Measurements from ENCODE around the gene ABI3BP.

The ABI3BP gene

DNA sequence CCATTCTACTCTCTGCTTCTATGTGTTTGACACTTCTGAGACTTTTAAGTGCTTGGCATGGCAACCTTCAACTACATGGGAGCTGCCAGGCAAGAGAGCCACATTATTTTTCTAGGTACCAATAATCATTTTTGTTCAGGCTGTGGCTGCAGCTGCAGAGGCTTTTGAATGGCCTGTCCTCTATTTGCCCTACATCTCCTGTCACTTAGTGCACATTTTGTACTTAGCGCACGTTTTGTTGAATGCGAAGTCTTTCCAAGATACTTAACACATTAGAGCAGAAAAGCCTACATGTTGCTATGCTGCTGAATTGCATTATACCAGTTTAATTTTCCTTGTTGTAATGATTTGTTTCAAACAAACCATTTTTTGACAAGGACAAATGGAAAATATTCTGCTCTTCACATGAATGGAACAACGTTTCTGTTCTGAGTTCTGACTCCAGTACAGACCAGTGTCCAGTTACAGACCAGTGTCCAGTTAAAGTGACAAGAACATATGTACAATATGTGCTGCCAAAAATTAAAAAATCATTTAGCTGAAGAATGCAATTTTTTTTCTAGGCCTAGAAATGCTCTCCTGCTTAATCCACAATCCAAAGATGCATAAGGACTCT is 113.9 kb downstream of the ABI3BP start:
- no peak for DNase-seq

DNA sequence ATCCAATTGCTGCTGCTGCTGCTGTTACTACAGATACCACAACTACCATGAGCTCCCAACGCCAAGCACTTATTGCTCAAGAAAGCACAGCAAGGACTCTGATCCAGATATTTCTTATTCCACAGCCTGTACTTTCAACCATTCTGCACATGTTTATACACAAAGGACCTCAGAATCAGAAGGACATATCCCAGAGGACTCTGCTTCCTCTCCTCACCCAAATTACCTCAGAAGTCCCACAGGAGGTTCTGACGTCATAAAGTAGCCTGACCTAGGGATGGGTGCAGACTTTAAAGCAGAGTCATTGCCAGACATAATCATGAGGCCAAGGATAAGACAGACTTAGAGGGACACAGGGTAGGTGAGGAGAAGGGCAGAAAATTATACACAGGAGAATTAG is 115.9 kb downstream of the ABI3BP start:
- DNase-seq = no peak

DNA sequence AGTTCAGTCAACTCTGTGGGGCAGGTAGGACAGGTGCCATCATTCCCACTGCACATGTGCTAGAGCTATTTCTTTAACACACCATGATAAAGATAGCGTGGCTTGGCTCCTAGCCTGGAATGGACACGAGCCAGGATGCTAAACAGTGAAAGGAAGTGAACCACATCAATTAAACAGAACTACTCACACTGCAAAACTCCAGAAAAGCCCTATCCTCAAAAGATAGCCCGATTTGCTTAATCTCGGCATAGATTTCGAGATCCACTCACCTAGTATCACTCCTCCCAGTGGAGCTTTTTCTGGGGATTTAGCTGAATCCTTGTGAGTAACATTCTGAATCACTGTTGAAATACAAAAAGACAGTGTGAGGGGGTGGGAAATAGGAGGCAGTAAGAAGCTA is 118.0 kb downstream of the ABI3BP start:
- DNase-seq = no peak

- no peak for DNase-seq
Measured at GRCh38 chr3:100873611-100874010, 119.6 kb downstream of the ABI3BP start.

DNA sequence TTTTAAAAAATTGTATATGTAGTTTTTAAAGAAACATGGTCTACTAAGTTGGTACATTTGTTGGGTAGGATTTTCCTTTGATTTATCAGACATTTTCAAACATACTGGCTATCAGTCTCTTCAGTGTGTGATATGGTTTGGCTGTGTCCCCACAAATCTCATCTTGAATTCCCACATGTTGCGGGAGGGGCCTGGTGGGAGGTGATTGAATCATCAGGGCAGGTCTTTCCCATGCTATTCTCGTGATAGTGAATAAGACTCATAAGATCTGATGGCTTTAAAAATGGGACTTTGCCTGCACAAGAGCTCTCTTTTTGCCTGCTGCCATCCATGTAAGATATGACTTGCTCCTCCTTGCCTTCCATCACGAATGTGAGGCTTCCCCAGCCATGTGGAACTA is 121.9 kb downstream of the ABI3BP start:
- no peak for DNase-seq

- DNase-seq = no peak
Measured at GRCh38 chr3:100869787-100870186, 123.4 kb downstream of the ABI3BP start.

DNA sequence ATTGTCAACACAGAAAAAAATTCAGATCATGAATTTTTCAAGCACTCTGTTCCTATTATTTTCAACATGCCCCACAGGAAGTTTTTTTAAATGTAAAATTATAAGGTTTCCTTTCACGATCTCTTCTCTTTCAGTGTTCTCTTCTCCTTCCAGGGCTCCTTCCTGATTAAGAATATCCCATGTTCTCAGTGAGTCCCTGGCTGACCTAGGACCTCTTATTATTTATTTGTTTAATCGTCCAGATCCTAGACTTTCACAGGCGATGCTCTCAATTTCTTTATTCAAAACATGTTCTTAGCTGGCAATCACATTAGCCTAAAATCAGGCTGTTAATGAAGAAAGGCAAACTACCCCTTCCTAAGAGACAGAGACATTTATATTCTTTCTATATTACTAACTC is 124.3 kb downstream of the ABI3BP start:
- DNase-seq = no peak

DNA sequence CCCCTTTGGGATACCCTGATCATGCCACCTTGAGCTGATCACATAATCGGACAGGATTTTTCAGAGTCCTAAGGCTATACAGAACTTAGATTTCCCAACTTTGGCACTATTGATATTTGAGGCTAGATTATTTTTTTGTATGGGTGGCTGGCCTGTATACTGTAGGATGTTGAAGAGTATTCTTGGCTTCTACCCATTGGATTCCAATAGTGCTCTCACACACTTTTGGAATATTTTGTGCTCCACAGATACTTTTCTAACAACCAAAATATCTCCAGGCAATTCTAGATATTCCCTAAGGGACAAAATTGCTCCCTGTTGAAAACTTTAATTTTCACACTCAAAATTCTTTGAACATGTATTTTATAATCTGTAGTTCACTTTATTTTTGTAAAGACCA is 125.1 kb downstream of the ABI3BP start:
- no peak for DNase-seq

- no peak for DNase-seq
Measured at GRCh38 chr3:100865442-100865841, 127.8 kb downstream of the ABI3BP start.

DNA sequence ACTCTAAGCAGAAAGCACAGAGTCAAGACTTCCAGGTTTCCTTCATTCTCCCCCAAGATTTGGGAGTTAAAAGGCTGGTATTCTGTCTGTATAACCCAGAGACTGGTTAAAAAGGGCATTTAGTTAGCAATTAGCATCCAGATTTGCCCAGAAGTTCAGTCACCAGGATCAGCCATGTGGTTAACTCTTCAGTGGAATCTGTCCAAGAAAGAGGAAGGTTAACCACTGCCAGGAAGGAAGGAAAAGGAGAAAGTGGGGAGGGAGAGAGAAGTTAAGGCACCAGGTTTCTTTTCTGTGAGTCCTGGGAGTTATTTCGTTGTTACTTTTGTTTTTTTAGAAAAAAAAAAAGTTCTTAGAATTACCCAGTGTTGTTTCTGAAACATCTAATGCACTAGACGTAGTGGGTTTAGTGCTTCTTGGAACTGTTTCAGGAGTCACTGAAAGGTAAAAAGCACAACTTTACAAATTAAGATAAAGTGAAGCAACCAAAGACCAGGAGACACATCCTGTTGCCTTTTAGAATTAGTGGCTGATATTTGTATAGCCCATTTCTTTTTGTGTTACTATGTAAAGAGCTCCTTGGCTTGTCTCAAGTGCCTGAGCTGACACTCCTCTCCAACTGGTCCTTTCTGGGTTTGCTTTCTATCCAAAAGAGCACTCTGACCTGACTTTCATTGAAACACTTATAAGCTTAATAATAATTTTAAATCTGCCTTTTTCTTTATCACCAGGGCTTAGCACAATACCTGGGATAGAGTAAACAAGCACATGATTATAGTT is 128.6 kb downstream of the ABI3BP start:
- no peak for DNase-seq

DNA sequence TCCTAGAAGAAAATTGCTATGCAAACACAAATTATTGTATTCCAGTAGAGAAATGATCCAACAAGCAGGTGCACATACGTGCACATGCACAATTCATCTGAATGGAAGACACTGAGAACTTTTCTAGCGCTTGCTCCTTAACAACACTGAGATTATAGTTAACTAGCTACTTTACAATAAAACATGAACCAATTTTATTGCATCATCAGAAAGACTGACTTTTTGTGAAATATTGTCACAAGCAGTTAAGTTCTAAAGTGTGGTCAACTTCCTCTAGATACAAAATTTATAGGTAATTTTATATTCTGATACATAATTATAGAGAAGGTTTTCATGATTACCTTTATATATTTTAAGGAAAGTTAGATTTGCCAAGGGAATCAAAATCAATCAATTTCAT is 135.4 kb downstream of the ABI3BP start:
- no peak for DNase-seq

DNA sequence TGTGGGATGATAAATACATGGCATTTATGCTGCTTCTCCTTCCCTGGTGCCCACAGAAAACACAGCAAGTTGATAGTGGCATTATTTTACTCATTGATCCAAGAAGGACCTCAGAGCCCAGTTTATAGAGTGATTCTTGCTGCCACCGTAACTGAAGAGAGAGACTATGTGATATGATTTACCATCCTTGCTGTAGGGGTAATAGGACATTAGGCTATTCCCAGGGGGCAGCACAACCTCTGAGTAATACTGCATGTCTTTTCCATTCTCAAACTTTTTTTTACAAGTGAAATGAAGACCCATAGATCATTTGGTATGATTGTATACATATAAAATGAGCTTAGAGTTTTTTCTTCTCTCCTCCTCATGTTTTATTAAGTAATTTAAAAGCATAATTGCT is 136.4 kb downstream of the ABI3BP start:
- DNase-seq = no peak

DNA sequence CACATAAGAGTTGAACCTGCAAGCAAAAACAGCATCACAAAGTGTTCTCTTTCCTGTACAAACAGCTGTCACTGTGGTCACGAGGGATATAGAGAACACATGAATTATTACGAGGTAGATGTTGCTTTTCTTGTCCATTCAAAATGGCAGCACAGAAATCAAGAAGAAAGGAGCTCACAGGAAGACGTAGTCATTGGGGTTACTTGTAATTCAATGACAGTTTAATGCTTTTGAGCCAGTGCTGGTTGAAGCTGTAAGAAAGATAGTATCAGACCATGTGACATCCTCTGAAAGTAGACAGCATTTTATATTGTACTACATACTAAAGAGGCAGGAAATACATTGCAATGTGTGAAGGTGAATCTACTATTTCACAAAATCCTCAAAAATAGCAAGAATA is 140.4 kb downstream of the ABI3BP start:
- DNase-seq = no peak

GRCh38 chr3:100850701-100851100 is 142.5 kb downstream of the ABI3BP start:
- DNase-seq = no peak

DNA sequence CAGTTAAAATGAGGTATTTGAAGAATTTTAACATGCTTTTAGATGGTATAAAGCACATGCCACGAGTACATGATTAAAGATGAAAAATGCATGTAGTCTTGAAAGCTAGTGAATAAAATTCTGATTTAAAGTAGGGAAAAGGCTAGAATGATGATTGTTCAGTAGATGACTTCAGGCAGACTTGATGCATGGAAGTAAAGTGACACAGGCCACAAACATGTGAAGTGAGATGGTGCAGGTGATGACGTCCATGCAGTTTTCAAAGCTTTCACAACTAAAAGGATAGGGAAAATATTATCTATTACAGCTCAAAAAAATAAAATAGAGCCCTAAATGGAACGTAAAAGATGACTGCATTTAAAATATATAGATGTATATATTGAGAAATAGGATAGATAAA is 143.1 kb downstream of the ABI3BP start:
- no peak for DNase-seq

- no peak for DNase-seq
Measured at GRCh38 chr3:100844063-100844936, 148.9 kb downstream of the ABI3BP start.

GRCh38 chr3:100838157-100838556 is 155.1 kb downstream of the ABI3BP start:
- DNase-seq = no peak

DNA sequence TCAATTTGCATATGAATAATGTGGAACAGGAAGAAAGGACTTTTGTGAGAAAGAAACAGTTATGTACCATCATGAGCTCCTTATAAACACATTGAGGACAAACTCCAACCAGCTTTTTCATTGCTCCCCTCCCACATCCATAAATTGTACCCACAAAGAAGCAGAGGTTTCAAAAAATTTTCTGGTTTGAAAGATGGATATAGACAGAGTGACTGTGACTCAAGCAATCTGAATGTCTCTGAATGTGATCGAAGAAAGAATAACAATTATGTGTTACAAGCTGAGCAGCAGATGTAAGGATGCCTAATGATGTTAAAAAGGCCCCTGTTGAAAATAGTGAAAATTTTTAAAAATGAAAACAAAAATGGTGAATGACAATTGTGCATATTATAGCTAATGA is 156.6 kb downstream of the ABI3BP start:
- DNase-seq = no peak

GRCh38 chr3:100834332-100834731 is 158.9 kb downstream of the ABI3BP start:
- no peak for DNase-seq

- no peak for DNase-seq
Measured at GRCh38 chr3:100833483-100833882, 159.7 kb downstream of the ABI3BP start.

GRCh38 chr3:100831629-100832028 is 161.6 kb downstream of the ABI3BP start:
- no peak for DNase-seq

DNA sequence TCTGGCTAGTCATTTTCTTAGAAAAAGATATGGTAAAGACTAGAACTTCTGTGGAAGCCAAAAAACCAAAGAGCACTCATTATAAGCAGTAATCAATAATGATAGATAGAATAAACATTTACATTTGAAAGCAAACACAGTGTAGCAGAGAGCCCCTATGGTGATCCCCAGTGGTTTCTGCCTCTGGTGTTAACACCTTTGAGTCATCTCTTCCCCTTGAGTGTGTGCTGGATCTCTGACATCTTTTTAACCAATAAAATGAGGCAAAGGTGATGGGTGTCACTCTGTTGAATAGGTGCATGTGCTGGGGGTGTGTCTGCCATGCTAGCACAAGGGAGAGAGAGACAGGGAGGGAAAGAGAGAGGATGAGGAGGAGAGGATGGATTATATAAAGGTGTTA is 162.3 kb downstream of the ABI3BP start:
- DNase-seq = no peak

DNA sequence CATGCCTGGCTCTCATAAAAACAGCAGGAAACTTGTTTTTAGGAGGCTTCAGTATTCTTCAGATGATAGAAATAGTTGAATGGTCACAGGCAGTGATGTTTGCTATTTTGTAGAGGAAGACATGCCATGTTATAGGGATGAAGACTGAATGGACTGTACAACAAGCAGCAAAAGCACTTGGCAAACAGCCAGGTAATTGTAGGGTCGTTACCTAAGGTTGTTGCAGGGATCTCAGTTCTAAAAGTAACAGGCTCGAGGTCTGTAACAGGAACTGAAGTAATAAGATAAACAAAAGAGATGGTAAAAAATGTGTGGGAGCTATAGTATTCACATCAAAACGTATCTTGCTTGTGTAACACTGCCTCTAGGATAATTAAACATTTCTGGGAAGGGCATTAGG is 167.6 kb downstream of the ABI3BP start:
- no peak for DNase-seq

GRCh38 chr3:100815583-100815982 is 177.6 kb downstream of the ABI3BP start:
- DNase-seq = no peak
